Activated effector memory CD4-positive, alpha-beta T cell treated with Interleukin-2 at 50 U/mL for 16 hours (primary cell): ENCODE measurements around the gene TSEN15.

Experiments used
- DNase-seq: peaks from one replicate; pipeline ENCODE4 v3.0.0-alpha.2; 2020

TSEN15 gene

GRCh38 chr1:184051485-184052193, at the start of gene TSEN15:
TSEN15 (plus strand) TSS chr1:184051730; CDS start chr1:184051756, 26 bp downstream.
- DNase-seq: peak; percentile 71

- DNase-seq: no peak
These were observed 49.5 kb upstream of the TSEN15 start for GRCh38 chr1:184002071-184002470.

GRCh38 chr1:184004935-184005334, 46.6 kb upstream of the TSEN15 start:
- no peak for DNase-seq

- DNase-seq: no peak
These were observed 46.0 kb upstream of the TSEN15 start for GRCh38 chr1:184005506-184005905.

- no peak for DNase-seq
These were observed 40.7 kb upstream of the TSEN15 start for GRCh38 chr1:184010788-184011187.

GRCh38 chr1:184012187-184012586, 39.3 kb upstream of the TSEN15 start:
- DNase-seq: no peak

GRCh38 chr1:184014271-184014670, 37.3 kb upstream of the TSEN15 start:
- DNase-seq: no peak

- DNase-seq: no peak
These were observed 35.4 kb upstream of the TSEN15 start for GRCh38 chr1:184016169-184016568.

- no peak for DNase-seq
These were observed 34.2 kb upstream of the TSEN15 start for GRCh38 chr1:184017306-184017705.

GRCh38 chr1:184018622-184019021, 32.9 kb upstream of the TSEN15 start:
- no peak for DNase-seq

GRCh38 chr1:184019069-184019468, 32.5 kb upstream of the TSEN15 start:
- DNase-seq: no peak

GRCh38 chr1:184019506-184019905, 32.0 kb upstream of the TSEN15 start:
- no peak for DNase-seq

GRCh38 chr1:184020328-184020727, 31.2 kb upstream of the TSEN15 start:
- DNase-seq: no peak

- DNase-seq: no peak
These were observed 30.7 kb upstream of the TSEN15 start for GRCh38 chr1:184020855-184021254.

- DNase-seq: no peak
These were observed 29.8 kb upstream of the TSEN15 start for GRCh38 chr1:184021728-184022127.

GRCh38 chr1:184022668-184023067, 28.9 kb upstream of the TSEN15 start:
- no peak for DNase-seq

GRCh38 chr1:184023171-184023570, 28.4 kb upstream of the TSEN15 start:
- DNase-seq: no peak

GRCh38 chr1:184025242-184025675, 26.3 kb upstream of the TSEN15 start:
- no peak for DNase-seq

- DNase-seq: no peak
These were observed 23.5 kb upstream of the TSEN15 start for GRCh38 chr1:184027826-184028695.

GRCh38 chr1:184028854-184029623, 22.5 kb upstream of the TSEN15 start:
- no peak for DNase-seq

- no peak for DNase-seq
These were observed 21.0 kb upstream of the TSEN15 start for GRCh38 chr1:184030433-184031091.

GRCh38 chr1:184031092-184031408, 20.5 kb upstream of the TSEN15 start:
- no peak for DNase-seq
